GM19328 (cell line): Measurements from ENCODE around the gene HRH2.
"Not testable (repeated sequence)": the region's sequence is repeated elsewhere in the genome, so short reads cannot be mapped to it uniquely, and the experiment has no call there.

Experiments
- ATAC-seq: cut with Tn5 transposase; IDR thresholded peaks from one replicate; pipeline ENCODE4 v1.9.1; 2021; ENCODE audit warnings: mild to moderate bottlenecking, moderate library complexity; ENCODE audit not compliant: unreplicated experiment

Gene HRH2

GRCh38 chr5:175657593-175658271, at the start of gene HRH2:
TSS of gene HRH2 (plus strand) at chr5:175658071. CDS start at chr5:175683234, 25,163 bp downstream.
- ATAC-seq: no peak

- no peak for ATAC-seq
Observed at GRCh38 chr5:175609526-175609925, 48.3 kb upstream of the HRH2 start.

- ATAC-seq: no peak
Observed at GRCh38 chr5:175610381-175610780, 47.5 kb upstream of the HRH2 start.

GRCh38 chr5:175610898-175611297, 47.0 kb upstream of the HRH2 start:
- ATAC-seq: no peak

- no peak for ATAC-seq
Observed at GRCh38 chr5:175614223-175614815, 43.6 kb upstream of the HRH2 start.

GRCh38 chr5:175614861-175615260, 43.0 kb upstream of the HRH2 start:
- no peak for ATAC-seq

GRCh38 chr5:175616083-175616482, 41.8 kb upstream of the HRH2 start:
- ATAC-seq: no peak

- not testable (repeated sequence) for ATAC-seq
Observed at GRCh38 chr5:175616527-175616926, 41.3 kb upstream of the HRH2 start.

GRCh38 chr5:175617447-175617846, 40.4 kb upstream of the HRH2 start:
- no peak for ATAC-seq

GRCh38 chr5:175620527-175620926, 37.3 kb upstream of the HRH2 start:
- ATAC-seq: no peak

GRCh38 chr5:175621971-175622370, 35.9 kb upstream of the HRH2 start:
- ATAC-seq: no peak

GRCh38 chr5:175623088-175623487, 34.8 kb upstream of the HRH2 start:
- ATAC-seq: no peak

GRCh38 chr5:175624316-175624715, 33.6 kb upstream of the HRH2 start:
- ATAC-seq: no peak

GRCh38 chr5:175627005-175627404, 30.9 kb upstream of the HRH2 start:
- ATAC-seq: no peak

- no peak for ATAC-seq
Observed at GRCh38 chr5:175627739-175628138, 30.1 kb upstream of the HRH2 start.

GRCh38 chr5:175628668-175629067, 29.2 kb upstream of the HRH2 start:
- no peak for ATAC-seq

- no peak for ATAC-seq
Observed at GRCh38 chr5:175629261-175629660, 28.6 kb upstream of the HRH2 start.

GRCh38 chr5:175629793-175630192, 28.1 kb upstream of the HRH2 start:
- ATAC-seq: no peak

- ATAC-seq: no peak
Observed at GRCh38 chr5:175635854-175636584, 21.9 kb upstream of the HRH2 start.

- no peak for ATAC-seq
Observed at GRCh38 chr5:175638305-175638704, 19.6 kb upstream of the HRH2 start.

GRCh38 chr5:175640106-175640775, 17.6 kb upstream of the HRH2 start:
- no peak for ATAC-seq

GRCh38 chr5:175642998-175643397, 14.9 kb upstream of the HRH2 start:
- no peak for ATAC-seq
